HepG2 (cell line): ENCODE measurements around the gene GNA12. TPM values are rescaled to one million over a fixed set of nuclear protein-coding genes. Genes with fewer than 3 reads are reported as not detected.

Experiments
- ATF1 ChIP-seq: IDR thresholded peaks from 2 replicates; pipeline ENCODE4 v1.6.1; 2016; ENCODE audit warnings: mild to moderate bottlenecking, control low read depth
- ERF ChIP-seq: IDR thresholded peaks from 2 replicates; pipeline ENCODE4 v1.6.1; 2018; ENCODE audit warnings: missing biosample characterization, missing genetic modification reagents
- GATA4 ChIP-seq: sonication (generic); IDR thresholded peaks from 2 replicates; pipeline ENCODE4 v1.6.1; 2016; ENCODE audit warnings: antibody characterized with exemption, low read depth, borderline replicate concordance
- HIVEP1 ChIP-seq: sonication (generic); formaldehyde crosslinking; IDR thresholded peaks from 2 replicates; pipeline ENCODE4 v1.4.0; 2020; ENCODE audit warnings: mild to moderate bottlenecking, missing genetic modification reagents
- HNRNPH1 ChIP-seq: fragments of 200-400 bp; formaldehyde crosslinking; optimal IDR thresholded peaks from 2 replicates; pipeline ENCODE3; 2017; ENCODE audit warnings: mild to moderate bottlenecking, low read depth, low read length
- MAF1 ChIP-seq: sonication (generic); formaldehyde crosslinking; IDR thresholded peaks from 2 replicates; pipeline ENCODE4 v1.5.0; 2020; ENCODE audit warnings: missing genetic modification reagents, borderline replicate concordance
- MAFK ChIP-seq, 2 experiments: IDR thresholded peaks in 1 of 2; conservative IDR thresholded peaks in 1 of 2; 2 replicates each; pipeline ENCODE4 v1.6.1; 2011; ENCODE audit warnings: improper control_type of control experiment in 2 of 2, low read length in 2 of 2
- MIER2 ChIP-seq: IDR thresholded peaks from 2 replicates; pipeline ENCODE4 v1.6.1; 2016; ENCODE audit warnings: missing biosample characterization, missing genetic modification reagents
- MXI1 ChIP-seq: IDR thresholded peaks from 3 replicates; pipeline ENCODE4 v1.6.1; 2012; ENCODE audit warnings: low read depth, low read length, inconsistent platforms, borderline replicate concordance
- SNRNP70 ChIP-seq: fragments of 200-400 bp; formaldehyde crosslinking; IDR thresholded peaks from 2 replicates; pipeline ENCODE4 v1.6.1; 2017; ENCODE audit warnings: mild to moderate bottlenecking, low read depth, low read length, moderate library complexity
- ZNF841 ChIP-seq: sonication (generic); formaldehyde crosslinking; IDR thresholded peaks from 2 replicates; pipeline ENCODE4 v1.8.1; 2023; ENCODE audit warnings: missing genetic modification reagents, borderline replicate concordance
- ZSCAN22 ChIP-seq: sonication (generic); formaldehyde crosslinking; IDR thresholded peaks from 2 replicates; pipeline ENCODE4 v1.4.0; 2020; ENCODE audit warnings: mild to moderate bottlenecking, missing genetic modification reagents
- polyA plus RNA-seq, 8 experiments: library from polyadenylated mRNA; depleted of rRNA in 3 of 8; stranded (reverse) in 7 of 8; unstranded in 1 of 8; fragments of >200 nt; fragmentation: Illumina TruSeq in 4 of 8; extraction: Trizol in 4 of 8; gene quantifications; 2 replicates each; pipeline versions ENCODE4 v1.2.1 to v1.2.3, GENCODE V29; 2011 to 2016; ENCODE audit warnings: low read depth in 4 of 8, missing spikeins in 1 of 8, mixed read lengths in 1 of 8; ENCODE audit not compliant: insufficient read depth in 1 of 8
- total RNA-seq, 5 experiments: library from RNA; depleted of rRNA; stranded (reverse); fragments of >200 nt; fragmentation: Illumina TruSeq; extraction: Trizol; gene quantifications; 2 replicates each; pipeline ENCODE4 v1.2.3, GENCODE V29; 2016; ENCODE audit warnings: low read depth in 1 of 5
- TF ChIP-seq, protein P1 (sequence below): sonication (generic); formaldehyde crosslinking; IDR thresholded peaks from 2 replicates; pipeline ENCODE4 v1.4.0; 2020; ENCODE audit warnings: missing genetic modification reagents, mild to moderate bottlenecking, borderline replicate concordance
- TF ChIP-seq, protein P2 (sequence below), 2 experiments: fragments of 450-650 bp in 1 of 2; sonication (generic) in 1 of 2; formaldehyde crosslinking; IDR thresholded peaks; 2 replicates each; pipeline versions ENCODE4 v1.5.0 to v1.8.0; 2020 to 2022; ENCODE audit warnings: mild to moderate bottlenecking in 1 of 2, missing genetic modification reagents in 1 of 2
- TF ChIP-seq, protein P3 (sequence below): sonication (generic); formaldehyde crosslinking; IDR thresholded peaks from 2 replicates; pipeline ENCODE4 v1.4.0; 2020; ENCODE audit warnings: missing genetic modification reagents
- TF ChIP-seq, protein P4 (sequence below): sonication (generic); formaldehyde crosslinking; IDR thresholded peaks from 2 replicates; pipeline ENCODE4 v1.4.0; 2020; ENCODE audit warnings: mild to moderate bottlenecking, missing genetic modification reagents
- TF ChIP-seq, protein P5 (sequence below): sonication (generic); formaldehyde crosslinking; IDR thresholded peaks from 2 replicates; pipeline ENCODE4 v1.4.0; 2020; ENCODE audit warnings: mild to moderate bottlenecking, missing genetic modification reagents
- TF ChIP-seq, protein P6 (sequence below): sonication (generic); formaldehyde crosslinking; IDR thresholded peaks from 2 replicates; pipeline ENCODE4 v1.5.0; 2020; ENCODE audit warnings: mild to moderate bottlenecking, missing genetic modification reagents, moderate library complexity

GNA12 gene
- total and polyA plus RNA-seq, 2 of the 13 experiments (the other 11 are each of a cell fraction or from before 2014, with no cell fraction given): 16.2 to 50.9 TPM

DNA sequence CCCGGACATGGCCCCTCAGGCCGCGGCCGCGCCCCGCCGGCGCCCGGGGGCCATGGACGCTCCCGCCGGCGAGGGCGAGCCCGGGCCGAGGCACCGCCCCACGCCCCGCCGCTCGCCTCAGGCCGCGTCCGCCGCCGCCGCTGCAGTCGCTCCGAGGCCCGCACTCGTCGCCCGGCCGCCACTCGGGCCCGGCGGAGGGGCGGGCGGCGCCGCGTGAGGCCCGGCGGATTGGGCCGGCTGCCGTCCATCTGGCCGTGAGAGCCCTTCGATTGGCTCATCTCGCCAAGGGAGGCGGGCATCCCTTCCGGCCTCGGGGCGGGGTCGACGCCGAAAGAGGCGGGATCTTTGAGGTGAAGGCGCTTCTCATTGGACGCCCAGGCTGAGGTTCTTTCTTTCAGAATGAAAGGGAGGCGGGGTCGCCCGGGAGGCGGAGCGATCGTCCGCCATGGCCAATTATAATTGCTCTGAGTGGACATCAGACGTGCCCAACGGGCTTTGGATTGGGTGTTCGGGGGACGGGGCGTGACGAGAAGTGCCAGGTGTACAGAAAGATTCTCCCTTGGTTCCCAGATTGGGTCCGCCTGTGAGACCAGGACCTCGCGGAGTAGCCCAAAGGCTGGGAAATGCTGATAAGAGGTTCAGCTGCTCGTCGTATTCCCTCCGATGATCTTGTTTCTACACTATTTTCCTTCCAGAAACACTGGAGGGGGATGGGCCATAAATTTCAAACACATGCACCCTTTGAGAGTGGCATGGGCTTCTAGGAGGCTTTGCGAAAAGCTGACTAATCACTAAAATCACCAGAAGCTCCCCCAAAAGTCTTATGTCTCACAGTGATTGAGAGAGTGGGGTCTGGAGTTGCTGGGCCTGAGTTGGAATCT is at the start of gene GNA12 (continued):
- TF ChIP-seq HNRNPH1: no peak
- 0 out of 2 replicates have a peak, but pooled peaks have one; percentile 36 for TF ChIP-seq ATF1 (CRISPR knock-in tag)
- TF ChIP-seq, protein P1, sequence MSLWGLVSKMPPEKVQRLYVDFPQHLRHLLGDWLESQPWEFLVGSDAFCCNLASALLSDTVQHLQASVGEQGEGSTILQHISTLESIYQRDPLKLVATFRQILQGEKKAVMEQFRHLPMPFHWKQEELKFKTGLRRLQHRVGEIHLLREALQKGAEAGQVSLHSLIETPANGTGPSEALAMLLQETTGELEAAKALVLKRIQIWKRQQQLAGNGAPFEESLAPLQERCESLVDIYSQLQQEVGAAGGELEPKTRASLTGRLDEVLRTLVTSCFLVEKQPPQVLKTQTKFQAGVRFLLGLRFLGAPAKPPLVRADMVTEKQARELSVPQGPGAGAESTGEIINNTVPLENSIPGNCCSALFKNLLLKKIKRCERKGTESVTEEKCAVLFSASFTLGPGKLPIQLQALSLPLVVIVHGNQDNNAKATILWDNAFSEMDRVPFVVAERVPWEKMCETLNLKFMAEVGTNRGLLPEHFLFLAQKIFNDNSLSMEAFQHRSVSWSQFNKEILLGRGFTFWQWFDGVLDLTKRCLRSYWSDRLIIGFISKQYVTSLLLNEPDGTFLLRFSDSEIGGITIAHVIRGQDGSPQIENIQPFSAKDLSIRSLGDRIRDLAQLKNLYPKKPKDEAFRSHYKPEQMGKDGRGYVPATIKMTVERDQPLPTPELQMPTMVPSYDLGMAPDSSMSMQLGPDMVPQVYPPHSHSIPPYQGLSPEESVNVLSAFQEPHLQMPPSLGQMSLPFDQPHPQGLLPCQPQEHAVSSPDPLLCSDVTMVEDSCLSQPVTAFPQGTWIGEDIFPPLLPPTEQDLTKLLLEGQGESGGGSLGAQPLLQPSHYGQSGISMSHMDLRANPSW: peak; percentile 33; the same call in 1 of the 2 replicates
- TF ChIP-seq HIVEP1 (CRISPR knock-in tag): 0 out of 2 replicates have a peak, but pooled peaks have one; percentile 19
- TF ChIP-seq ERF (CRISPR knock-in tag): peak; percentile 43; the same call in 1 of the 2 replicates
- TF ChIP-seq, protein P2, sequence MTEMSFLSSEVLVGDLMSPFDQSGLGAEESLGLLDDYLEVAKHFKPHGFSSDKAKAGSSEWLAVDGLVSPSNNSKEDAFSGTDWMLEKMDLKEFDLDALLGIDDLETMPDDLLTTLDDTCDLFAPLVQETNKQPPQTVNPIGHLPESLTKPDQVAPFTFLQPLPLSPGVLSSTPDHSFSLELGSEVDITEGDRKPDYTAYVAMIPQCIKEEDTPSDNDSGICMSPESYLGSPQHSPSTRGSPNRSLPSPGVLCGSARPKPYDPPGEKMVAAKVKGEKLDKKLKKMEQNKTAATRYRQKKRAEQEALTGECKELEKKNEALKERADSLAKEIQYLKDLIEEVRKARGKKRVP (CRISPR knock-in tag; IDR thresholded peaks at IDR 0.05): no peak
- no peak for TF ChIP-seq SNRNP70
- TF ChIP-seq, protein P3, sequence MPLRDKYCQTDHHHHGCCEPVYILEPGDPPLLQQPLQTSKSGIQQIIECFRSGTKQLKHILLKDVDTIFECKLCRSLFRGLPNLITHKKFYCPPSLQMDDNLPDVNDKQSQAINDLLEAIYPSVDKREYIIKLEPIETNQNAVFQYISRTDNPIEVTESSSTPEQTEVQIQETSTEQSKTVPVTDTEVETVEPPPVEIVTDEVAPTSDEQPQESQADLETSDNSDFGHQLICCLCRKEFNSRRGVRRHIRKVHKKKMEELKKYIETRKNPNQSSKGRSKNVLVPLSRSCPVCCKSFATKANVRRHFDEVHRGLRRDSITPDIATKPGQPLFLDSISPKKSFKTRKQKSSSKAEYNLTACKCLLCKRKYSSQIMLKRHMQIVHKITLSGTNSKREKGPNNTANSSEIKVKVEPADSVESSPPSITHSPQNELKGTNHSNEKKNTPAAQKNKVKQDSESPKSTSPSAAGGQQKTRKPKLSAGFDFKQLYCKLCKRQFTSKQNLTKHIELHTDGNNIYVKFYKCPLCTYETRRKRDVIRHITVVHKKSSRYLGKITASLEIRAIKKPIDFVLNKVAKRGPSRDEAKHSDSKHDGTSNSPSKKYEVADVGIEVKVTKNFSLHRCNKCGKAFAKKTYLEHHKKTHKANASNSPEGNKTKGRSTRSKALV (CRISPR knock-in tag): no peak
- TF ChIP-seq, protein P4, sequence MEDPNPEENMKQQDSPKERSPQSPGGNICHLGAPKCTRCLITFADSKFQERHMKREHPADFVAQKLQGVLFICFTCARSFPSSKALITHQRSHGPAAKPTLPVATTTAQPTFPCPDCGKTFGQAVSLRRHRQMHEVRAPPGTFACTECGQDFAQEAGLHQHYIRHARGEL (CRISPR knock-in tag): no peak
- TF ChIP-seq, protein P5, sequence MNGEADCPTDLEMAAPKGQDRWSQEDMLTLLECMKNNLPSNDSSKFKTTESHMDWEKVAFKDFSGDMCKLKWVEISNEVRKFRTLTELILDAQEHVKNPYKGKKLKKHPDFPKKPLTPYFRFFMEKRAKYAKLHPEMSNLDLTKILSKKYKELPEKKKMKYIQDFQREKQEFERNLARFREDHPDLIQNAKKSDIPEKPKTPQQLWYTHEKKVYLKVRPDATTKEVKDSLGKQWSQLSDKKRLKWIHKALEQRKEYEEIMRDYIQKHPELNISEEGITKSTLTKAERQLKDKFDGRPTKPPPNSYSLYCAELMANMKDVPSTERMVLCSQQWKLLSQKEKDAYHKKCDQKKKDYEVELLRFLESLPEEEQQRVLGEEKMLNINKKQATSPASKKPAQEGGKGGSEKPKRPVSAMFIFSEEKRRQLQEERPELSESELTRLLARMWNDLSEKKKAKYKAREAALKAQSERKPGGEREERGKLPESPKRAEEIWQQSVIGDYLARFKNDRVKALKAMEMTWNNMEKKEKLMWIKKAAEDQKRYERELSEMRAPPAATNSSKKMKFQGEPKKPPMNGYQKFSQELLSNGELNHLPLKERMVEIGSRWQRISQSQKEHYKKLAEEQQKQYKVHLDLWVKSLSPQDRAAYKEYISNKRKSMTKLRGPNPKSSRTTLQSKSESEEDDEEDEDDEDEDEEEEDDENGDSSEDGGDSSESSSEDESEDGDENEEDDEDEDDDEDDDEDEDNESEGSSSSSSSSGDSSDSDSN (CRISPR knock-in tag): peak; percentile 7; the same call in 1 of the 2 replicates
- TF ChIP-seq MAF1 (CRISPR knock-in tag): no peak
- TF ChIP-seq MXI1: peak; percentile 56; the same call in 1 of the 3 replicates
- no peak for TF ChIP-seq ZSCAN22 (CRISPR knock-in tag)
- TF ChIP-seq MIER2 (CRISPR knock-in tag): no peak
- peak; percentile 69 to 78 for TF ChIP-seq MAFK (conservative IDR thresholded peaks at IDR 0.05 in 1 of 2, IDR thresholded peaks at IDR 0.05 in 1 of 2; ENCODE audit: low read length in 2 of 2)
- TF ChIP-seq GATA4: peak; percentile 68; the same call in 1 of the 2 replicates
- TF ChIP-seq, protein P6, sequence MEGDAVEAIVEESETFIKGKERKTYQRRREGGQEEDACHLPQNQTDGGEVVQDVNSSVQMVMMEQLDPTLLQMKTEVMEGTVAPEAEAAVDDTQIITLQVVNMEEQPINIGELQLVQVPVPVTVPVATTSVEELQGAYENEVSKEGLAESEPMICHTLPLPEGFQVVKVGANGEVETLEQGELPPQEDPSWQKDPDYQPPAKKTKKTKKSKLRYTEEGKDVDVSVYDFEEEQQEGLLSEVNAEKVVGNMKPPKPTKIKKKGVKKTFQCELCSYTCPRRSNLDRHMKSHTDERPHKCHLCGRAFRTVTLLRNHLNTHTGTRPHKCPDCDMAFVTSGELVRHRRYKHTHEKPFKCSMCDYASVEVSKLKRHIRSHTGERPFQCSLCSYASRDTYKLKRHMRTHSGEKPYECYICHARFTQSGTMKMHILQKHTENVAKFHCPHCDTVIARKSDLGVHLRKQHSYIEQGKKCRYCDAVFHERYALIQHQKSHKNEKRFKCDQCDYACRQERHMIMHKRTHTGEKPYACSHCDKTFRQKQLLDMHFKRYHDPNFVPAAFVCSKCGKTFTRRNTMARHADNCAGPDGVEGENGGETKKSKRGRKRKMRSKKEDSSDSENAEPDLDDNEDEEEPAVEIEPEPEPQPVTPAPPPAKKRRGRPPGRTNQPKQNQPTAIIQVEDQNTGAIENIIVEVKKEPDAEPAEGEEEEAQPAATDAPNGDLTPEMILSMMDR (CRISPR knock-in tag): no peak
- TF ChIP-seq ZNF841 (CRISPR knock-in tag): no peak
